ENCODE results near the gene CERS6. TPM values are rescaled to one million over a fixed set of nuclear protein-coding genes. Genes with fewer than 3 reads are reported as not detected.

Gene CERS6
- polyA plus RNA-seq, 1 donor from 2014 or later: 59.3 TPM

GRCh38 chr2:168639441-168639898 lies 183.4 kb downstream of the CERS6 start:
- H2AFZ ChIP-seq (ENCODE audit: low read depth, low read length): no peak overlapping the region
- H3K79me2 ChIP-seq (replicated peaks; ENCODE audit: insufficient read depth, low read length): peaks cover 31% of the 10 kb centered on the region
- H3K4me2 ChIP-seq (ENCODE audit: low read length): no peak overlapping the region
- H3K4me3 ChIP-seq (ENCODE audit: low read length): no peak overlapping the region
- no peaks in the 10 kb centered on the region for H3K9me3 ChIP-seq (ENCODE audit: low read length)
- no peak overlapping the region for H3K27ac ChIP-seq (ENCODE audit: low read length)
- TF ChIP-seq, protein P1, sequence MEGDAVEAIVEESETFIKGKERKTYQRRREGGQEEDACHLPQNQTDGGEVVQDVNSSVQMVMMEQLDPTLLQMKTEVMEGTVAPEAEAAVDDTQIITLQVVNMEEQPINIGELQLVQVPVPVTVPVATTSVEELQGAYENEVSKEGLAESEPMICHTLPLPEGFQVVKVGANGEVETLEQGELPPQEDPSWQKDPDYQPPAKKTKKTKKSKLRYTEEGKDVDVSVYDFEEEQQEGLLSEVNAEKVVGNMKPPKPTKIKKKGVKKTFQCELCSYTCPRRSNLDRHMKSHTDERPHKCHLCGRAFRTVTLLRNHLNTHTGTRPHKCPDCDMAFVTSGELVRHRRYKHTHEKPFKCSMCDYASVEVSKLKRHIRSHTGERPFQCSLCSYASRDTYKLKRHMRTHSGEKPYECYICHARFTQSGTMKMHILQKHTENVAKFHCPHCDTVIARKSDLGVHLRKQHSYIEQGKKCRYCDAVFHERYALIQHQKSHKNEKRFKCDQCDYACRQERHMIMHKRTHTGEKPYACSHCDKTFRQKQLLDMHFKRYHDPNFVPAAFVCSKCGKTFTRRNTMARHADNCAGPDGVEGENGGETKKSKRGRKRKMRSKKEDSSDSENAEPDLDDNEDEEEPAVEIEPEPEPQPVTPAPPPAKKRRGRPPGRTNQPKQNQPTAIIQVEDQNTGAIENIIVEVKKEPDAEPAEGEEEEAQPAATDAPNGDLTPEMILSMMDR (IDR thresholded peaks at IDR 0.05; ENCODE audit: poor library complexity, severe bottlenecking): no peak
- TF ChIP-seq POLR2AphosphoS5 (IDR thresholded peaks at IDR 0.05) (no peak), RAD21 (conservative IDR thresholded peaks at IDR 0.05) (no peak), EZH2 (IDR thresholded peaks at IDR 0.05; ENCODE audit: borderline replicate concordance, insufficient read depth, low read length, poor library complexity, severe bottlenecking) (no peak), SMC3 (conservative IDR thresholded peaks at IDR 0.05; ENCODE audit: poor library complexity) (no peak), REST (IDR thresholded peaks at IDR 0.05; ENCODE audit: borderline replicate concordance) (no peak), EP300 (conservative IDR thresholded peaks at IDR 0.05; ENCODE audit: poor library complexity, severe bottlenecking) (no peak), TAF1 (IDR thresholded peaks at IDR 0.05; ENCODE audit: low read depth) (no peak), MXI1 (conservative IDR thresholded peaks at IDR 0.05; ENCODE audit: poor library complexity, severe bottlenecking) (no peak)
- no peaks in the 10 kb centered on the region for H3F3A ChIP-seq (ENCODE audit: insufficient read depth, low read length, poor library complexity, severe bottlenecking)
- H4K20me1 ChIP-seq (ENCODE audit: insufficient read depth): no peaks in the 10 kb centered on the region
- H3K27me3 ChIP-seq (ENCODE audit: insufficient read depth, low read depth, low read length): no peaks in the 10 kb centered on the region
- H3K36me3 ChIP-seq (ENCODE audit: insufficient read depth, low read length): no peaks in the 10 kb centered on the region
- H3K9ac ChIP-seq (ENCODE audit: low read length): no peak overlapping the region
- H3K9me2 ChIP-seq (ENCODE audit: insufficient read depth, low read length): no peaks in the 10 kb centered on the region

DNA sequence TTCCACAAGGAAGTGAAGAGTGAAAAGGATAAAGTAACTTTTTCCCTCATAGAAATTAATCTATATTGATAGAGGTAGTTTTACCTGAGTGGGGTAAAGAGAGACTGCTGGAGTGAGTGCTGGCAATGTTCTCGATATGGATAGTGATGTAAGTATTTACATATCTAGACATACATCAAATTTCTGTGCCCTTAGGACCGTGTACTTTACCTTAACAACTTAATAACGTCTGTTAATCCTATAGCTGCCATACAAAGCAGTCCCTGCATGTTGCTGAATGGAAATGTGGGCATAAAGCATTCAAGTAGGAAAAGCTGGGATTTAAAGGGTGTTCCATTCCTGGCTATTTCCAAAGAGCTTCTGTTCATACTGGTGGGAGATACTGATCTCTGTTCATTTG lies 184.0 kb downstream of the CERS6 start:
- no peak overlapping the region for H3K4me2 ChIP-seq (ENCODE audit: low read length)
- H3K79me2 ChIP-seq (replicated peaks; ENCODE audit: insufficient read depth, low read length): peaks cover 31% of the 10 kb centered on the region
- TF ChIP-seq EP300 (conservative IDR thresholded peaks at IDR 0.05; ENCODE audit: poor library complexity, severe bottlenecking): no peak
- TF ChIP-seq MXI1 (conservative IDR thresholded peaks at IDR 0.05; ENCODE audit: poor library complexity, severe bottlenecking): no peak
- no peak for TF ChIP-seq RAD21 (conservative IDR thresholded peaks at IDR 0.05)
- no peak for TF ChIP-seq POLR2AphosphoS5 (IDR thresholded peaks at IDR 0.05)
- TF ChIP-seq SMC3 (conservative IDR thresholded peaks at IDR 0.05; ENCODE audit: poor library complexity): no peak
- no peak for TF ChIP-seq TAF1 (IDR thresholded peaks at IDR 0.05; ENCODE audit: low read depth)
- TF ChIP-seq, protein P1 (IDR thresholded peaks at IDR 0.05; ENCODE audit: poor library complexity, severe bottlenecking): no peak
- TF ChIP-seq EZH2 (IDR thresholded peaks at IDR 0.05; ENCODE audit: borderline replicate concordance, insufficient read depth, low read length, poor library complexity, severe bottlenecking): no peak
- no peak overlapping the region for H3K27ac ChIP-seq (ENCODE audit: low read length)
- H3K4me3 ChIP-seq (ENCODE audit: low read length): no peak overlapping the region
- no peaks in the 10 kb centered on the region for H3F3A ChIP-seq (ENCODE audit: insufficient read depth, low read length, poor library complexity, severe bottlenecking)
- no peaks in the 10 kb centered on the region for H4K20me1 ChIP-seq (ENCODE audit: insufficient read depth)
- H3K36me3 ChIP-seq (ENCODE audit: insufficient read depth, low read length): no peaks in the 10 kb centered on the region
- no peak overlapping the region for H3K9ac ChIP-seq (ENCODE audit: low read length)
- H2AFZ ChIP-seq (ENCODE audit: low read depth, low read length): no peak overlapping the region
- H3K9me3 ChIP-seq (ENCODE audit: low read length): no peaks in the 10 kb centered on the region
- no peaks in the 10 kb centered on the region for H3K27me3 ChIP-seq (ENCODE audit: insufficient read depth, low read depth, low read length)
- H3K9me2 ChIP-seq (ENCODE audit: insufficient read depth, low read length): no peaks in the 10 kb centered on the region
